HepG2 (cell line): Measurements from ENCODE around the gene FRMD8. TPM values are rescaled to one million over a fixed set of nuclear protein-coding genes. Genes with fewer than 3 reads are reported as not detected.
A peak's percentile ranks its signal among the peaks of the same experiment; 100 is the strongest.

Experiments used
- ATF4 ChIP-seq, 2 experiments: fragments of 450-650 bp in 1 of 2; sonication (generic) in 1 of 2; formaldehyde crosslinking; IDR thresholded peaks; 2 replicates each; pipeline versions ENCODE4 v1.5.0 to v1.8.0; 2020 to 2022; ENCODE audit warnings: mild to moderate bottlenecking in 1 of 2, missing genetic modification reagents in 1 of 2
- BORCS8-MEF2B ChIP-seq: sonication (generic); formaldehyde crosslinking; IDR thresholded peaks from 2 replicates; pipeline ENCODE4 v1.8.0; 2022; ENCODE audit warnings: mild to moderate bottlenecking, missing genetic modification reagents
- DBP ChIP-seq: sonication (generic); formaldehyde crosslinking; IDR thresholded peaks from 2 replicates; pipeline ENCODE4 v1.4.0; 2020; ENCODE audit warnings: missing genetic modification reagents; ENCODE audit errors: not compliant biosample characterization
- FOXJ3 ChIP-seq: sonication (generic); formaldehyde crosslinking; IDR thresholded peaks from 2 replicates; pipeline ENCODE4 v1.4.0; 2020; ENCODE audit warnings: missing genetic modification reagents, mild to moderate bottlenecking, borderline replicate concordance
- GABPB1 ChIP-seq: IDR thresholded peaks from 2 replicates; pipeline ENCODE4 v1.6.1; 2016; ENCODE audit warnings: mild to moderate bottlenecking, missing genetic modification reagents, moderate library complexity, missing compliant biosample characterization
- HDAC1 ChIP-seq: sonication (generic); formaldehyde crosslinking; IDR thresholded peaks from 2 replicates; pipeline ENCODE4 v1.5.1; 2020; ENCODE audit warnings: mild to moderate bottlenecking, missing genetic modification reagents
- HNF4A ChIP-seq: sonication (generic); formaldehyde crosslinking; IDR thresholded peaks from 2 replicates; pipeline ENCODE4 v1.4.0; 2020; ENCODE audit warnings: missing genetic modification reagents
- MTF1 ChIP-seq: sonication (generic); formaldehyde crosslinking; IDR thresholded peaks from 2 replicates; pipeline ENCODE4 v1.5.0; 2020; ENCODE audit warnings: missing genetic modification reagents
- NFKB2 ChIP-seq: sonication (generic); formaldehyde crosslinking; IDR thresholded peaks from 2 replicates; pipeline ENCODE4 v1.4.0; 2020; ENCODE audit warnings: missing genetic modification reagents, borderline replicate concordance
- RCOR2 ChIP-seq: IDR thresholded peaks from 2 replicates; pipeline ENCODE4 v1.6.1; 2016; ENCODE audit warnings: missing biosample characterization, missing genetic modification reagents
- RFXAP ChIP-seq: sonication (generic); formaldehyde crosslinking; IDR thresholded peaks from 2 replicates; pipeline ENCODE4 v1.4.0; 2020; ENCODE audit warnings: missing genetic modification reagents, borderline replicate concordance
- SALL1 ChIP-seq: sonication (generic); formaldehyde crosslinking; IDR thresholded peaks from 2 replicates; pipeline ENCODE4 v1.8.0; 2022; ENCODE audit warnings: mild to moderate bottlenecking, missing genetic modification reagents
- SAP130 ChIP-seq: IDR thresholded peaks from 2 replicates; pipeline ENCODE4 v1.6.1; 2016; ENCODE audit warnings: low read depth
- SOX5 ChIP-seq: IDR thresholded peaks from 2 replicates; pipeline ENCODE4 v1.6.1; 2016; ENCODE audit warnings: borderline replicate concordance
- SPEN ChIP-seq: sonication (generic); formaldehyde crosslinking; IDR thresholded peaks from 2 replicates; pipeline ENCODE4 v1.5.1; 2020; ENCODE audit warnings: low read depth, mild to moderate bottlenecking, missing genetic modification reagents
- TOPORS ChIP-seq: sonication (generic); formaldehyde crosslinking; IDR thresholded peaks from 2 replicates; pipeline ENCODE4 v1.8.0; 2023; ENCODE audit warnings: mild to moderate bottlenecking, missing genetic modification reagents
- UBTF ChIP-seq: sonication (generic); formaldehyde crosslinking; IDR thresholded peaks from 2 replicates; pipeline ENCODE4 v1.4.0; 2020; ENCODE audit warnings: mild to moderate bottlenecking, missing genetic modification reagents
- ZNF124 ChIP-seq: sonication (generic); formaldehyde crosslinking; IDR thresholded peaks from 2 replicates; pipeline ENCODE4 v1.4.0; 2020; ENCODE audit warnings: missing genetic modification reagents
- ZNF253 ChIP-seq: sonication (generic); formaldehyde crosslinking; IDR thresholded peaks from 2 replicates; pipeline ENCODE4 v1.8.0; 2022; ENCODE audit warnings: mild to moderate bottlenecking, missing genetic modification reagents, borderline replicate concordance
- ZNF280D ChIP-seq: sonication (generic); formaldehyde crosslinking; IDR thresholded peaks from 2 replicates; pipeline ENCODE4 v1.5.1; 2020; ENCODE audit warnings: mild to moderate bottlenecking, missing genetic modification reagents
- ZNF414 ChIP-seq: sonication (generic); formaldehyde crosslinking; IDR thresholded peaks from 2 replicates; pipeline ENCODE4 v1.5.0; 2020; ENCODE audit warnings: missing genetic modification reagents
- ZNF460 ChIP-seq: sonication (generic); formaldehyde crosslinking; IDR thresholded peaks from 2 replicates; pipeline ENCODE4 v1.5.1; 2020; ENCODE audit warnings: missing genetic modification reagents, mild to moderate bottlenecking, borderline replicate concordance
- ZSCAN21 ChIP-seq: sonication (generic); formaldehyde crosslinking; IDR thresholded peaks from 2 replicates; pipeline ENCODE4 v1.8.0; 2022; ENCODE audit warnings: mild to moderate bottlenecking, missing genetic modification reagents, moderate library complexity, borderline replicate concordance
- polyA plus RNA-seq, 8 experiments: library from polyadenylated mRNA; depleted of rRNA in 3 of 8; stranded (reverse) in 7 of 8; unstranded in 1 of 8; fragments of >200 nt; fragmentation: Illumina TruSeq in 4 of 8; extraction: Trizol in 4 of 8; gene quantifications; 2 replicates each; pipeline versions ENCODE4 v1.2.1 to v1.2.3, GENCODE V29; 2011 to 2016; ENCODE audit warnings: low read depth in 4 of 8, missing spikeins in 1 of 8, mixed read lengths in 1 of 8; ENCODE audit not compliant: insufficient read depth in 1 of 8
- total RNA-seq, 5 experiments: library from RNA; depleted of rRNA; stranded (reverse); fragments of >200 nt; fragmentation: Illumina TruSeq; extraction: Trizol; gene quantifications; 2 replicates each; pipeline ENCODE4 v1.2.3, GENCODE V29; 2016; ENCODE audit warnings: low read depth in 1 of 5

The FRMD8 gene
- total and polyA plus RNA-seq, 2 of the 13 experiments (the other 11 are each of a cell fraction or from before 2014, with no cell fraction given) = 5.8 to 20.6 TPM

GRCh38 chr11:65357856-65358356, 28.5 kb upstream of the FRMD8 start (continued):
- TF ChIP-seq ZNF280D (CRISPR knock-in tag) (peak; percentile 77; the same call in 1 of the 2 replicates), TOPORS (CRISPR knock-in tag) (peak; percentile 80), HNF4A (peak; percentile 99), ATF4 (CRISPR knock-in tag; IDR thresholded peaks at IDR 0.05) (no peak), DBP (CRISPR knock-in tag) (no peak), GABPB1 (peak; percentile 15; the same call in 1 of the 2 replicates), SPEN (CRISPR knock-in tag) (peak; percentile 25; the same call in 1 of the 2 replicates), SALL1 (CRISPR knock-in tag) (peak; percentile 72), MTF1 (CRISPR knock-in tag) (peak; percentile 70; the same call in 1 of the 2 replicates), RFXAP (CRISPR knock-in tag) (peak; percentile 95), ZNF253 (CRISPR knock-in tag) (no peak), HDAC1 (CRISPR knock-in tag) (peak; percentile 88), BORCS8-MEF2B (CRISPR knock-in tag) (peak; percentile 73; the same call in 1 of the 2 replicates), ZSCAN21 (CRISPR knock-in tag) (0 out of 2 replicates have a peak, but pooled peaks have one; percentile 13), ZNF460 (no peak), FOXJ3 (CRISPR knock-in tag) (peak; percentile 66; the same call in 1 of the 2 replicates), ZNF414 (CRISPR knock-in tag) (peak; percentile 65; the same call in 1 of the 2 replicates), SAP130 (CRISPR knock-in tag) (peak; percentile 77), ZNF124 (CRISPR knock-in tag) (no peak), RCOR2 (CRISPR knock-in tag) (peak; percentile 65; the same call in 1 of the 2 replicates), SOX5 (CRISPR knock-in tag) (peak; percentile 35), NFKB2 (CRISPR knock-in tag) (peak; percentile 70; the same call in 1 of the 2 replicates), UBTF (CRISPR knock-in tag) (peak; percentile 30; the same call in 1 of the 2 replicates)
